K562 (cell line): ENCODE measurements around the gene CUTA. TPM values are rescaled to one million over a fixed set of nuclear protein-coding genes. Genes with fewer than 3 reads are reported as not detected.

ENCODE experiments used
- CHAMP1 ChIP-seq: fragments of 450-650 bp; IDR thresholded peaks from 2 replicates; pipeline ENCODE4 v1.6.1; 2016; ENCODE audit warnings: mild to moderate bottlenecking
- CLOCK ChIP-seq: fragments of 250-450 bp; sonication (Bioruptor Pico); IDR thresholded peaks from 2 replicates; pipeline ENCODE4 v1.4.0; 2020; ENCODE audit warnings: mild to moderate bottlenecking, moderate library complexity, borderline replicate concordance
- DDX20 ChIP-seq: fragments of 450-650 bp; IDR thresholded peaks from 2 replicates; pipeline ENCODE4 v1.6.1; 2016; ENCODE audit warnings: missing genetic modification characterization, low read depth, mild to moderate bottlenecking, missing compliant biosample characterization, moderate library complexity
- GATAD2A ChIP-seq: fragments of 450-650 bp; IDR thresholded peaks from 2 replicates; pipeline ENCODE4 v1.6.1; 2017
- MECOM ChIP-seq: fragments of 250-450 bp; sonication (Bioruptor Pico); IDR thresholded peaks from 2 replicates; pipeline ENCODE4 v1.8.0; 2022; ENCODE audit warnings: inconsistent platforms
- RCOR1 ChIP-seq, 2 experiments: IDR thresholded peaks; 2 replicates each; pipeline ENCODE4 v1.6.1; 2012; ENCODE audit warnings: low read depth in 2 of 2, low read length in 2 of 2, borderline replicate concordance in 1 of 2, improper control_type of control experiment in 1 of 2
- SMARCC2 ChIP-seq: fragments of 450-650 bp; IDR thresholded peaks from 2 replicates; pipeline ENCODE4 v1.6.1; 2017; ENCODE audit warnings: antibody characterized with exemption, moderate library complexity, mild to moderate bottlenecking, low read depth
- SRSF3 ChIP-seq: fragments of 200-400 bp; formaldehyde crosslinking; IDR thresholded peaks from 2 replicates; pipeline ENCODE4 v1.6.1; 2016; ENCODE audit warnings: mild to moderate bottlenecking, low read length, moderate library complexity; ENCODE audit not compliant: insufficient read depth
- TAL1 ChIP-seq: fragments of 450-650 bp; IDR thresholded peaks from 2 replicates; pipeline ENCODE4 v1.6.1; 2016; ENCODE audit warnings: mild to moderate bottlenecking
- ZNF395 ChIP-seq: fragments of 200-800 bp; sonication (Bioruptor generic); IDR thresholded peaks from 2 replicates; pipeline ENCODE4 v1.6.1; 2017; ENCODE audit warnings: missing genetic modification characterization, missing compliant biosample characterization
- ZNF444 ChIP-seq: fragments of 250-450 bp; sonication (Bioruptor Pico); IDR thresholded peaks from 2 replicates; pipeline ENCODE4 v1.4.0; 2020; ENCODE audit warnings: mild to moderate bottlenecking, moderate library complexity
- ZNF592 ChIP-seq: fragments of 450-650 bp; IDR thresholded peaks from 2 replicates; pipeline ENCODE4 v1.6.1; 2017; ENCODE audit warnings: antibody characterized with exemption, mild to moderate bottlenecking
- ZNF764 ChIP-seq: fragments of 250-450 bp; sonication (Bioruptor Pico); IDR thresholded peaks from 2 replicates; pipeline ENCODE4 v1.4.0; 2020; ENCODE audit warnings: low read depth, mild to moderate bottlenecking, moderate library complexity
- polyA plus RNA-seq, 8 experiments: library from polyadenylated mRNA; depleted of rRNA in 4 of 8; stranded (reverse) in 5 of 8; unstranded in 3 of 8; fragments of >200 nt; fragmentation: Nextera tagmentation in 2 of 8; fragmentation: Illumina TruSeq in 1 of 8; extraction: Ambion mirVana in 2 of 8; extraction: Trizol in 1 of 8; gene quantifications; 2 replicates each; pipeline versions ENCODE4 v1.2.1 to v1.2.3, GENCODE V29; 2011 to 2014; ENCODE audit warnings: inconsistent platforms in 1 of 8, missing spikeins in 1 of 8
- total RNA-seq, 7 experiments: library from RNA; depleted of rRNA in 6 of 7; stranded (reverse); fragments of >200 nt in 6 of 7; fragmentation: Illumina TruSeq in 2 of 7; extraction: Trizol in 2 of 7; gene quantifications; 2 replicates each; pipeline versions ENCODE4 v1.2.1 to v1.2.3, GENCODE V29; 2011 to 2021; ENCODE audit warnings: low replicate concordance in 1 of 7

The CUTA gene
- total and polyA plus RNA-seq, 9 of the 15 experiments (the other 6 are each of a cell fraction or from before 2014, with no cell fraction given), result 166 to 682 (median 310) TPM

GRCh38 chr6:33417903-33418689 lies at the start of gene CUTA (continued):
- TF ChIP-seq CHAMP1 (no peak), CLOCK (CRISPR knock-in tag) (peak; percentile 15; the same call in 1 of the 2 replicates), MECOM (no peak), GATAD2A (peak; percentile 82), DDX20 (no peak), ZNF764 (CRISPR knock-in tag) (0 out of 2 replicates have a peak, but pooled peaks have one; percentile 35), ZNF592 (peak; percentile 78; the same call in 1 of the 2 replicates), TAL1 (no peak), SRSF3 (no peak), ZNF444 (CRISPR knock-in tag) (no peak), ZNF395 (CRISPR knock-in tag) (peak; percentile 74; the same call in 1 of the 2 replicates), SMARCC2 (no peak), RCOR1 (IDR thresholded peaks at IDR 0.05; ENCODE audit: borderline replicate concordance in 1 of 2, low read depth in 2 of 2, low read length in 2 of 2) (peak; percentile 7 to 74; a peak in 3 of 4 replicates)
